HepG2 (cell line): ENCODE measurements around the gene ACSL4. TPM values are rescaled to one million over a fixed set of nuclear protein-coding genes. Genes with fewer than 3 reads are reported as not detected.

Experiments used
- ATAC-seq: fragments of 200-7000 bp; cut with Tn5 transposase; 3 replicates; pipeline ENCODE4 v1.9.1; 2020; ENCODE audit warnings: mild to moderate bottlenecking, moderate library complexity
- BruUV-seq: library from RNA; stranded (reverse); fragments of 400-500 nt; replicated peaks from 2 replicates; lab custom pipeline; 2021; lab: Mats Ljungman, UMichigan
- CTCF ChIA-PET: fragments of 300-600 bp; formaldehyde crosslinking; extraction: SDS; loops from one replicate; lab custom pipeline; 2021; ENCODE audit warnings: low total read pairs, inconsistent platforms, low intra/inter-chr PET ratio; lab: Yijun Ruan, JAX
- POLR2A ChIA-PET: fragments of 350-600 bp; sonication (Branson Sonifier 250); formaldehyde crosslinking; loops from one replicate; lab custom pipeline; 2020; ENCODE audit warnings: antibody characterized with exemption, inconsistent platforms; lab: Yijun Ruan, JAX
- DNase-seq: peaks from one replicate; pipeline ENCODE4 v3.0.0-alpha.2; 2015; ENCODE audit warnings: low spot score
- FAIRE-seq: peaks from 3 replicates; lab custom pipeline; 2011; peaks lifted over from hg19 to GRCh38; lab: Jason Lieb, UNC
- H2AFZ ChIP-seq: one replicate; pipeline ENCODE4 v1.6.1; 2011; ENCODE audit warnings: low read length, inconsistent platforms
- H3K27ac ChIP-seq: fragments of 300-600 bp; 3 replicates; pipeline ENCODE4 v1.8.0; 2011; ENCODE audit warnings: mixed run types, mild to moderate bottlenecking, mixed read lengths, low read length, inconsistent platforms; ENCODE audit not compliant: insufficient read depth; ENCODE audit errors: extremely low read length
- H3K27me3 ChIP-seq, 2 experiments: fragments of 200-600 bp in 1 of 2; 2 replicates in 1 of 2; 3 replicates in 1 of 2; pipeline versions ENCODE4 v1.6.0 to v1.8.0; 2011; ENCODE audit warnings: low read length in 2 of 2, mild to moderate bottlenecking in 2 of 2, moderate library complexity in 2 of 2, inconsistent platforms in 1 of 2; ENCODE audit not compliant: insufficient read depth in 2 of 2, control insufficient read depth in 1 of 2
- H3K36me3 ChIP-seq, 2 experiments: fragments of 200-600 bp in 1 of 2; replicated peaks in 1 of 2; 2 replicates in 1 of 2; 3 replicates in 1 of 2; pipeline versions ENCODE4 v1.5.1 to v1.8.0; 2011; ENCODE audit warnings: low read length in 2 of 2, inconsistent platforms in 1 of 2; ENCODE audit not compliant: insufficient read depth in 2 of 2, control insufficient read depth in 1 of 2
- H3K4me1 ChIP-seq: 2 replicates; pipeline ENCODE4 v1.5.1; 2012; ENCODE audit warnings: low read length, inconsistent platforms; ENCODE audit not compliant: insufficient read depth
- H3K4me2 ChIP-seq: 2 replicates; pipeline ENCODE4 v1.6.0; 2011; ENCODE audit warnings: low read depth, low read length, inconsistent platforms
- H3K4me3 ChIP-seq, 3 experiments: fragments of 200-600 bp in 1 of 3; sonication (generic), shearing (Covaris generic) in 1 of 3; replicated peaks in 1 of 3; 2 replicates each; pipeline ENCODE4 v1.5.1; 2011 to 2016; ENCODE audit warnings: low read length in 3 of 3, inconsistent platforms in 2 of 3, low read depth in 2 of 3, mild to moderate bottlenecking in 2 of 3, control low read depth in 1 of 3, mixed read lengths in 1 of 3; ENCODE audit not compliant: insufficient read depth in 1 of 3
- H3K79me2 ChIP-seq: one replicate; pipeline ENCODE4 v1.6.1; 2011; ENCODE audit warnings: low read length, inconsistent platforms; ENCODE audit not compliant: insufficient read depth
- H3K9ac ChIP-seq: 2 replicates; pipeline ENCODE4 v1.6.0; 2011; ENCODE audit warnings: mild to moderate bottlenecking, low read depth, low read length, inconsistent platforms; ENCODE audit not compliant: insufficient read depth
- H3K9me3 ChIP-seq: 2 replicates; pipeline ENCODE4 v1.5.1; 2012; ENCODE audit warnings: mild to moderate bottlenecking, low read length
- H4K20me1 ChIP-seq: 2 replicates; pipeline ENCODE4 v1.6.0; 2011; ENCODE audit warnings: inconsistent platforms, mild to moderate bottlenecking, low read length, moderate library complexity; ENCODE audit not compliant: insufficient read depth
- FUBP1 ChIP-seq: sonication (generic); formaldehyde crosslinking; IDR thresholded peaks from 2 replicates; pipeline ENCODE4 v1.5.1; 2020; ENCODE audit warnings: missing genetic modification reagents, mild to moderate bottlenecking, borderline replicate concordance
- MAFK ChIP-seq, 2 experiments: IDR thresholded peaks in 1 of 2; conservative IDR thresholded peaks in 1 of 2; 2 replicates each; pipeline ENCODE4 v1.6.1; 2011; ENCODE audit warnings: improper control_type of control experiment in 2 of 2, low read length in 2 of 2
- RBFOX2 ChIP-seq: fragments of 200-400 bp; formaldehyde crosslinking; IDR thresholded peaks from 2 replicates; pipeline ENCODE4 v1.6.1; 2017; ENCODE audit warnings: low read depth, mild to moderate bottlenecking, low read length
- TP53 ChIP-seq: sonication (generic); formaldehyde crosslinking; conservative IDR thresholded peaks from 2 replicates; pipeline ENCODE4 v1.4.0; 2020; ENCODE audit warnings: missing genetic modification reagents
- XRCC5 ChIP-seq: fragments of 200-400 bp; formaldehyde crosslinking; optimal IDR thresholded peaks from 2 replicates; pipeline ENCODE3; 2017; ENCODE audit warnings: mild to moderate bottlenecking, low read length
- ZNF558 ChIP-seq: sonication (generic); formaldehyde crosslinking; IDR thresholded peaks from 2 replicates; pipeline ENCODE4 v1.9.0; 2022; ENCODE audit warnings: mild to moderate bottlenecking, missing genetic modification reagents, borderline replicate concordance
- ZNF652 ChIP-seq: IDR thresholded peaks from 2 replicates; pipeline ENCODE4 v1.6.1; 2016; ENCODE audit warnings: low read depth, borderline replicate concordance
- ZNF776 ChIP-seq: sonication (generic); formaldehyde crosslinking; IDR thresholded peaks from 2 replicates; pipeline ENCODE4 v1.4.0; 2020; ENCODE audit warnings: mild to moderate bottlenecking, missing genetic modification reagents
- WGBS: methylation state at CpG from one replicate; pipeline ENCODE4 v1.1.6; 2017; ENCODE audit warnings: low lambda C conversion rate; 5-methylcytosine and 5-hydroxymethylcytosine counted together
- in situ Hi-C: cut with HindIII; loops from 2 replicates; pipeline ENCODE4 v1.10.0; 2017; ENCODE audit warnings: low pct_unique_long_range_greater_than_20kb; ENCODE audit not compliant: extremely low pct_ligation_motif_present
- intact Hi-C: fragments of 100-400 bp; cut with micrococcal nuclease; formaldehyde crosslinking; loops from one replicate; pipeline ENCODE4 v1.10.0; 2022; ENCODE audit not compliant: unreplicated experiment
- polyA plus RNA-seq, 8 experiments: library from polyadenylated mRNA; depleted of rRNA in 3 of 8; stranded (reverse) in 7 of 8; unstranded in 1 of 8; fragments of >200 nt; fragmentation: Illumina TruSeq in 4 of 8; extraction: Trizol in 4 of 8; gene quantifications; 2 replicates each; pipeline versions ENCODE4 v1.2.1 to v1.2.3, GENCODE V29; 2011 to 2016; ENCODE audit warnings: low read depth in 4 of 8, missing spikeins in 1 of 8, mixed read lengths in 1 of 8; ENCODE audit not compliant: insufficient read depth in 1 of 8
- total RNA-seq, 5 experiments: library from RNA; depleted of rRNA; stranded (reverse); fragments of >200 nt; fragmentation: Illumina TruSeq; extraction: Trizol; gene quantifications; 2 replicates each; pipeline ENCODE4 v1.2.3, GENCODE V29; 2016; ENCODE audit warnings: low read depth in 1 of 5

Gene ACSL4
- total and polyA plus RNA-seq, 2 of the 13 experiments (the other 11 are each of a cell fraction or from before 2014, with no cell fraction given), result 207 to 316 TPM

GRCh38 chrX:109770780-109771179, 37.7 kb upstream of the ACSL4 start:
- no peaks in the 10 kb centered on the region for H4K20me1 ChIP-seq
- H3K9ac ChIP-seq, result no peak overlapping the region
- H3K4me1 ChIP-seq, result peaks cover 22% of the 10 kb centered on the region
- H3K9me3 ChIP-seq, result peaks cover 7% of the 10 kb centered on the region; the same call in 1 of the 2 replicates
- POLR2A ChIA-PET, result no interaction called here
- H3K4me3 ChIP-seq, result no peak overlapping the region
- CTCF ChIA-PET, result no interaction called here
- FAIRE-seq (no peak), ATAC-seq (no peak), DNase-seq (no peak)
- intact Hi-C loops, result loop anchor here (1.0 kb wide), 1 partner anchor 34 kb away; no protein-coding TSS in a partner anchor
- no TSS peak for BruUV-seq
- no peak overlapping the region for H2AFZ ChIP-seq
- no peaks in the 10 kb centered on the region for H3K36me3 ChIP-seq
- no peak overlapping the region for H3K4me2 ChIP-seq
- no peak for TF ChIP-seq RBFOX2
- TF ChIP-seq FUBP1 (CRISPR knock-in tag), result no peak
- TF ChIP-seq ZNF776 (CRISPR knock-in tag), result no peak
- TF ChIP-seq XRCC5, result no peak
- no peak for TF ChIP-seq ZNF652 (CRISPR knock-in tag)
- TF ChIP-seq MAFK (conservative IDR thresholded peaks at IDR 0.05 in 1 of 2, IDR thresholded peaks at IDR 0.05 in 1 of 2; ENCODE audit: low read length in 2 of 2), result peak in 1 of 2 experiments; percentile 29; a peak in 2 of 4 replicates
- TF ChIP-seq ZNF558 (CRISPR knock-in tag), result no peak
- TF ChIP-seq TP53 (CRISPR knock-in tag), result no peak
- in situ Hi-C loops, result no loop called here
- 89% methylated on average over 1 of the region's 2 CpGs for WGBS
- no peak overlapping the region for H3K27ac ChIP-seq
- H3K79me2 ChIP-seq, result no peaks in the 10 kb centered on the region
- no peaks in the 10 kb centered on the region for H3K27me3 ChIP-seq
